ENCODE data around the gene ACACA.

The ACACA gene

DNA sequence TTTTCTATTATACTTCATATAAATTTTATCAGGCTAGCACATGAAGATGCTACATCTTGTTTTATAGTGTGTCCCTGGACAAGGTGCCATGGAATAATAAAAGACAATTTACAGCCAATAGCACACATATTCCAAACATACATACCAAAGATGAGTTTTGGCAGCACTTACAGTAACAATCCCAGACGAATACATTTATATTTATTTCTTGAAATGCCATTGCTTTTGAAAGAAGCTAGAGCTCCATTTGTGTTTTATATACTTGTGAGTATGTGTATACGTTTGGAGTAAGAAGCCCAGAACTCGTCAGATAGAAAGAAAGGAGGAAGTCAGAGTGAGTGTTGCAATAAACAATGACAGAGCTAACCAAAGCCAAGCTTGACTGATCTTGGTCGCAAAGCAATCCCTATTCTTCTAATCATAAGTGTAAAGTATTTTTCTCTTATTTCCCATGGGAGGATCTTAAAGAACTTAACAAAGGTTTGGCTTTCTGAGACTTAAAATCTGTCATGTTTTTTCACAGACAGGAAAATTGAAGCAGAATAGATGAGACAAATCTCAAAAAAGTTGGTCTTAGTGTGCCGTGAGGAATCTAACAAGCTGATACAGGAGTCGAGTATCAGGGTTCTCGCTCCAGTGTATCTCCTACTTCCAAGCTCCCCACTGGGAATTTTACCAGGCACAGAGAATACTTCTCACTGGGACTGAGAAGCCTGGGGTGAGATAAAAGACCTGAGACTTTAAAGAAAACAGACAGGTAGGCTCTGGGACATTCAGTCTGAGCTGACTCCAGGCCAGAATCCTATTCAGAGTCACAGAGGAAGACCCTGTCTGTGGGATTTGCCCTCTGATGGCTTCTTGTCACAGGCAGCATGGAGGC, 282.5 kb downstream of the ACACA start:
- DNase-seq, result no peak

DNA sequence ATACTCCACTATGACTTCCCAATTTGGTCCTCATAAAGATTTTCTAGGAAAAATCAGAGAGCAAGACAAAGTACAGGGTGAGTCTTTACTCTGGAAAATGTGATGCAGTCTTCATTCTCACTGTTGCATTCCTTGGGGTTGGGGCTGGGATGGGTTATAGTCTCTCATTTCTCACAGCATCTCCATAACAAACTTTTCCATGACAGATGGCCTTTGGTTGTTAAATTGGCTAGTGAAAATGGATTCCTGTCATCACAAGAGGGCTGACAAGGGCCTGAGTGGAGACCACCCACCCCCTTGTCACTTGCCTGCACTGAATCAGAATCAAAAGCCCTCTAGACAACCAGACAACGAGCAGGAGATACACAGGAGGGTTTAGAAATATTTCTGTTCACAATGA, 283.2 kb downstream of the ACACA start:
- DNase-seq, result no peak

DNA sequence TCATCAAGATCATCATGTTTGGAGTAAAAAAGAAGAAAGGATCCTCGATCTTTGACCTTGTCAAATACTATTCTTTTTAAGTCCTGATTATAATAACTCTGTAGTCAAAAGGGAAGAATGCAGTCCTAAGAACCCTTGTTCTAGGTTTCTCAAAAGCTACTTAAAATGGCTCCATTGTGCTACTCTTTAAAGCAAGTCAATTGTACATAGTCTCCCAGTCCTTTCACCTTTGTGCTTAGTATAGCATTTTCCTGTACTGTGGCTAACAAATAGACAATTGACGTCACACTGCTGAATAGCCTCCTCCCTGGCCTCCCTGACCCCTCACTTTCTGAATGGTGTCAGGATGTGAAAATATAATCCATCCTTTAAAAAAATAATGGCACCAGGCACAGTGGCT, 285.0 kb downstream of the ACACA start:
- no peak for DNase-seq

DNA sequence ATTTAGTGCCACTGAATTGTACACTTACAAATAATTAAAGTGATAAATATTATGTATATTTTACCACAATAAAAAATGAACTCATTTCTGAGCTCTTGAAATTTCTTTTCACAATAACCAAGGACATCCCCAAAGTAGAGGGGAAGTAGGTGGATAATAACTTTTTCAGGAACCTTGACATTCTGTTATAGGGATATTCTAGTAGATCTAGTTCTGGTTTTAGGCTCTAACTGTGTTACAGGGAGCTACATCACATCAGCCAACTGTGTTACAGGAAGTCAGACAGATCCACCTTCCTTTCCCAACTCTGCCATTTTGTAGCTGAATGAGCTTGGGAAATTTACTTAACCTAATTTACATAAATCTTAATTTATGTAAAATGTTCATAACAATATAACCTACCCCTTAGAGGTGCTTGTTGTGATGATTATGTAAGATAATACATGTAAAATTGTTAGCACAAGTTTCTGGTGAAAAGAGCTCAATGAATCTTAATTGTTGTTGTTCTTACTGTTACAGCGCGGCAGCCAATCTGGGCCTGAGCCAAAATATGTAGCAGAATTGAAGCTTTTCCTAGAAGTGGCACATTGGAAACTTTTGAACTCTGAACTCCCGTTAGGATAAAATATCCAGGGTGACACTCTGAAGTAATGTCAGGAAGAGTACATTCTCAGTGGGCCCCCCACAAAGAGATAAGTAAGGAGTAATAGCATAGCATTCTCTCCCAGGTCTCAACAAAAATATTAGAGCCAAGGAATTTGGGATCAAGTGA, 288.1 kb downstream of the ACACA start:
- no peak for DNase-seq

DNA sequence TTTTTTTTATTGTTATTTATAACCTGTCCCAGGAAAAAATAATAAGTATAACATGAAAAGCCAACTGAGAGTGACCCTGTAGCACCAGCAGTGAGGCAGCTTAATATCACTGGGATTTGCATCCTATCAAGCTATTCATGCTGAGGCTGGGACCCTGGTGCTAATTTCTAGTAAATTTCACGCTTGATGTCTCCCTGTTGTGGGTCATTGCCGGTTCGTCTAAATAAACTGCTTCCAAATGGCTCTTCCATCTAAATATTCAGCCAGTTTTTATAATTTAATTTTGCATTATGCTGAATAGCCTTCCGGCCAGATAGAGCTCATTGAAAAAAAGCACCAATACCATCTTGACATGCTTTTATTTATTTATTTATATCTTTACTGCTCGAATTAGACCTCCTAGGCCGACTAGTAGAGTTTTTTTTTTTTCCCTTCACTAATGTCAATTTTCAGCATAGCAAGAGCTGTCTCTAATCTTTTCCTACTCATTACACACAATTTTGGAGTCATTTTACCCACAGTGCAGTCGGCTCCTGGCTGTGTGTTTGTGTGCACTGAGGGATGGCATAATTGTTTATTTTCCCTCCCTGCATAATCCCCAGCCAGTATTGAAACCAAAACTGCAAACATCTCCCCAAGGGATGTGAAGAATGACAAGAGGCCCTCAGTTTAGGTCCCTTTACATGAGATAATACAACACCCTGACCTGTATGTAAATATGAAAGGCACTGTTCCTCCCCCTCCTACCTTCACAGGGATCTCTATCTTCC, 289.1 kb downstream of the ACACA start:
- DNase-seq, result peak; percentile 24

DNA sequence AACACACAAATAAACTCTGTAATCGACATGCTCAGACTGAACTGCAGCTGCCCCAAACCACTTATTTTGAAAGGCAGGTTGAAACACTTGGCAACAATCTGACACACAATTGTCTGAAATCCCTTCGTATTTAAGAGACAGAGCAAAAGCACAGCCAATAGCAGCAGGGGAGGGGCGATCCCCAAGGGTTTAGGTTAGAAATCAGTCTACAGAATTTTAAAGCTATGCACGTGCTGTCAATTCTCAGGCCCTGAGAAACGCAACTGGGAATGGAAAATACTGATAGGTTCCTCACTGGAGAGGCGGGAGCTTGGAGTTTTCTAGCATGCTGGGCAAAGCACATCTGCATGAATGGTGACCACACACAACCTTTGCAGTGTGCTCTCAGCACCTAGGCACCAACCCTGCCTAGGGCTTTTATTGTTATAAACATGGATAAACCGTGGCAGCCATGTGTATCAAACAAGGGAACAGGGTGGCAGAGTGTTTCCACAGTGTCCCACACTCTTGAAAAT, 289.9 kb downstream of the ACACA start:
- no peak for DNase-seq

DNA sequence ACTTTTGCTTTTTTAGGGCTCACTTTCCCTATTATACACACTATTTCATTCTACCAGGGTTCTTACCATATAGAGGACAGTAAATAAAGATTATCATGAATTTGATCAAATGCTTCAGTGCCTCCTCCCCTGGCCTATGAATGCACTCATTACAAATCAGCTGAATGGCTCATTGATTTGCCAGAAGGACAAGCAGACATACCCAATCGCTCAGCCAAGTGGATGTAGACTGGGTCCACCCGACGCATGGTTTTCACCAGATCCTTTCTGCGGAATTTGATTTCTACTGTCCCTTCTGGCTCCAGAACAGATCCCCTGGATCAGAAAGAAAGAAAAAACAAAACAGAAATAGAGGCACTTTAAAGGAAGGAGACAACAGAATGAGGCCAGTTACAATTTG, 295.3 kb downstream of the ACACA start:
- no peak for DNase-seq

DNA sequence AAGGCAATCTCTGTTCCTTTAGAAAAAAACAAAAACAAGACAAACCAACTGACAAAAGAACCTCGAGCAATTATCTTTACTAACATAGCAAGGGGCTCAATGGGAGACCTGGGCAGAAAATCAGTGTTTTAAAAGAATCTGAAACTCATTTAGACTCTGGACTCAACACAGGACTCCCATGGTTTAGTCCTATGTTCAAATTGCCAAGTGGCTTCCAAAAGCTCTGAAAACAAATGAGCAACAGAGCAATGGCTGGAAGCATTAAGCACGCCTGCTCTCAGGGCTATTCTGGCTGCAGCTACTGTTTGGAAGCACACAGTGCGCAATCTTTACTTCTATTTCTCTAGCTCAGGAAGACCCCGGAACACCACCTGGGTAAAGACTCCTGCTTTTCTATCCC, 295.9 kb downstream of the ACACA start:
- DNase-seq, result no peak

DNA sequence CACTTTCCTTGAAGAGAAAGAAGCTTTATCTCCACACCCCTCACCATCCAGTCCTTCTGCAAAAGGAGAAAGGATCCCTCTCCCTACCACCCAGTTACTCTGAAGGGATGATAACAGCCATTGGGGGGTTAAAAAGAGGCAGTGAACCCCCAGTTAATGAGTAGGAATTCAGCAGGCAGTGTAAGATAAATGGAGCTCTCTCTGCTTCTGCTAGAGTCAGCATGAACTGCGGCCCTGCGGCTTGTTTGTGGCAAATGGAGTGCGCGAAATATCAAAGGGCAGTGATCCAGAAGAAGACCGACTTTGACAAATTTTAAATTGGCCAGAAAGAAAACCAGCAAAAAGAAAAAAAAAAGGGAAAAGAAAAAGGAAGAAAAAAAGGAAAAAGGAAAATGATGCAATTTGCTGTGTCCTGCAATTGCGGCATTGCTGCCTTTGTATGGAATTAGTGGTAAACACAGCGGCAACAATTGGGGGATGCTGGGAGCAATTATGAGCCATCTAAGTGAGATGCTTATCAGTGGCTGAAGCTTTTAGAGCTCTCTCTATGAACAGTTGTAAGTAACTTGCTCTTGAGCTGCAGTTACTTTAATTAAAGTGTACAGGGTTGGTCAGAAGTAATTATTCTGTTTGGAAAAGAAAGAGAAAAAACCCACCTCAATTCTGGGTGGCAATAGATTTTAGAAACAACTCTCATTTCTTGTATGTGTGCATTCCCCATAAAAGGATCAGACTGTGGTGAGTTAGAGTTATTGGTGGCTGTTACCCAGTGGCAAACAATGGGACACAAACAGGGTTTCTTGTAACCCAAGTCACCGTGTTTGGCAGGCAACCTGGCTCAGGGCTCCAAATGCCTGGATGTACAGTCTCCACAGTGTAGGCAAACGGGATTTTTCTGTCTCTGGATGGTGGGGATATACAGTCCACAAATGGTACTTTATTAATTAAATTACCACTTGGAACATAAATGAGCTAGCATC, 296.6 kb downstream of the ACACA start:
- DNase-seq, result no peak

DNA sequence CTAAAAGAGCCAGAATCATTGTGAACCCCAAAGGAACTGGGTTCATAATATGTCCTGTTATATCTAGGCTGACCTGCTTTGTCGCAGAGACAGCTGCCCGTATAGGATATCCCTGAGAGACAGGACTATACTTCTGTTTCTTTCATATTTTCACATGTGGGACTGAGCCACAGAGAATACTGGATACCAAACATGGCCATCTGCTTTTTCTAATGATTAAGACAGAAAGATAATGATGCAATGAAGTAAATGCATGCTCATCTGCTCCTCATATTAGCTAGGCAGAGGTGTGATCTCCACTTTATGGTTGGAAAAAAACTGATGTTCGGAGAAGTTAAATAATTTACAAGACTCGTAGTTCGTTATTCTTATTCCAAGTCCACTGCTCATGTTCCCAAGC, 297.5 kb downstream of the ACACA start:
- DNase-seq, result no peak

DNA sequence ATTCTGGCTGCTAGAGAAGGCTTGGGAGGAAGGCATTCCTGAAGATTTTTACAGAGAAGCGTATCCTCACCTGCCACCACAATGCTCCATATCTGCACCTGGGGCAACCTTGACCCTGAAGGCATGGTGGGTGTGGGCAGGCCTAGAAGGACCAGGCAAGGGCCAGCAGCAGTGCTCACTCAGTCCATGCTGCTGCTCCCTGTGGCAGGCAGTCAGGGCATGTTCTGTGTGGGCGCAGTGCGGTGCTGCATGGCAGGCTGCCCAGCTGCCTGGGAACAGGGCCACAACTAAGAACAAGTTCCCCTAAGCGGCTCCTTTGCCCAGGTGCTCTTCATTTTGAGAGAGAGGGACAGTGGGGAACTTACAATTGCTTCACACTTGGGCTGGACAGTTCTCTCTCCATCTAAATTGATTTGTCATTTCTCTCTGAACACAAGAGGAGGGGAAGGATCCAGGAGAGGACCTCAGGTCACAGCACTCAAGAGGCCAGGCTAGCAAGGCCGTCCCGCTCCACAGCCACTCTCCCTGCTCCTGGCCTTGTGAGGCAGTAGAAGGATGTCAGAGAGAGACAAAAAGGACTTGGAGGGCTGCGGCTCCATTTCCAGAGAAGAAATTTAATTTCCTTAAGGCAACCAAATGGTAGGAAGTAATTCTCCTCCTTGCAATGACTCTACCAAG, 299.1 kb downstream of the ACACA start:
- DNase-seq, result no peak

DNA sequence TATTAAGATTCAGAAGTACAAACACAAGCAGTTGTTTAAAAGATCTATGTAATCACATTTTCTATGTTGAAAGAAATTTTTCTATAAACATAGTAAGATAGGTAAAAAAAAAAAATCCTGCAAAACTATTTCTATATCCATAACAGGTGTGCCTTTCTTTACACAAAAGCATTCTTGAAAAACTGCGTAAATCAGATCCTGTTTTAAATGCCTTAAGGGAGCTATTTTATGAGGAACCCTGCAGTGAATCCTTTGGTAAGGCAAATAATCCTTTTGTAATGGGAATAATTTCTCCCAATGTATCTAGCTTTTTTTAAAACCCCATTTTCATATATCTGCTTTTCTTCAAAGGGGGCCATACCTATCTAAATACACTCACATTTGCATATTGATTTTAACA, 300.6 kb downstream of the ACACA start:
- DNase-seq, result no peak

DNA sequence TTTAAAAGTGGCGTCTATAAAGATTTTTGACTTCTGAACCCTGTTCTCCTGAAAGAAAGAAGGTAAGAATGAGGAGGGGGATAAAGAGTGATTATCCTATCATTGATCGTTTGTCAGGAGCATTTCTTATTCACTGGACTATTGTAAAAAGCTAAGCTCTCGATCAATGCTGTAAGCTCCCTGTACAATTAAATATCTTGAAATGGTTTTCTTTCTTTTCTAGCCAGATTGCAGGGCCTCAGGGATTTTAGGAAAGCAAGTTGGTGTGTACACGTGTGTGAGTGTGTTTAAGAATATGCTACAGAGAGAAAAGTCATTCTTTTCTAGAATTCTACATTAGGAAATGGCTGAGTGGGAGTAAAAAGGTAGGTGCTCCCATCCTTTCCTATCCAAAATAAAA, 303.4 kb downstream of the ACACA start:
- no peak for DNase-seq

DNA sequence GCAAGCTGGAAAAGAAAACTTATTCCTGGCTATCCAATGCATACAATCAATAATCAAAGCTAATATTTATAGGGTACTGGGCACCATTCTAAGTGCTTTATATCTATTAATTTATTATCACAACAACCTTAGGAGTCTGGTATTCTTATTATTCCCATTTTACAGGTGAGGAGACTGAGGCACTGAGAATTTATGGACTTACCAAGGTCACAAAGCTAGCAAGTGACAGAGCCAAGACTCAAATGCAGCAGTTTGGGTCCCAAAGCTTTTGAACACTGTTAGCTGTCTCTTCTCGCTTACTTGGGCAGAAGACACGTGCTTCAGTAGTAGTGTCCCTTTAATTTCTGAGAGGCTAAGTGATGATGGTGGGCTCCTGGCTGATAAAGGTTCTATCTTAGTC, 305.3 kb downstream of the ACACA start:
- DNase-seq, result no peak

DNA sequence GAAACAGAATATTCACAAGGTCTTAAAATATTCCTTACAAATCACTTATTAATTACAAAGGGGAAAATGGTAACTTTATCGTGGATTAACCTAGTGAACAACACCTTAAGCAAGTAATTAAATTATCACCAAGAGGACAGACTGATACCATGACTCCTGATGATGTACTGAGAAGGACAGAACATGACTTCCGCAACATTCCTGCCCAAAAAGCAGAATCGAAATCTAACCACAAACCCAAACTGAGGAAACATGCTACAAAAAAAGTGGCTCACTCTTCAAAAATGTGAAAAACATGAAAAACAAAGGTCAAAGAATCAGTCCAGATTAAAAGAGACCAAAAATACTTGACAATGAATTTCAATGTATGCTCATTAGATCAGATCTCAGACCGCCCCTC, 306.4 kb downstream of the ACACA start:
- DNase-seq, result no peak

DNA sequence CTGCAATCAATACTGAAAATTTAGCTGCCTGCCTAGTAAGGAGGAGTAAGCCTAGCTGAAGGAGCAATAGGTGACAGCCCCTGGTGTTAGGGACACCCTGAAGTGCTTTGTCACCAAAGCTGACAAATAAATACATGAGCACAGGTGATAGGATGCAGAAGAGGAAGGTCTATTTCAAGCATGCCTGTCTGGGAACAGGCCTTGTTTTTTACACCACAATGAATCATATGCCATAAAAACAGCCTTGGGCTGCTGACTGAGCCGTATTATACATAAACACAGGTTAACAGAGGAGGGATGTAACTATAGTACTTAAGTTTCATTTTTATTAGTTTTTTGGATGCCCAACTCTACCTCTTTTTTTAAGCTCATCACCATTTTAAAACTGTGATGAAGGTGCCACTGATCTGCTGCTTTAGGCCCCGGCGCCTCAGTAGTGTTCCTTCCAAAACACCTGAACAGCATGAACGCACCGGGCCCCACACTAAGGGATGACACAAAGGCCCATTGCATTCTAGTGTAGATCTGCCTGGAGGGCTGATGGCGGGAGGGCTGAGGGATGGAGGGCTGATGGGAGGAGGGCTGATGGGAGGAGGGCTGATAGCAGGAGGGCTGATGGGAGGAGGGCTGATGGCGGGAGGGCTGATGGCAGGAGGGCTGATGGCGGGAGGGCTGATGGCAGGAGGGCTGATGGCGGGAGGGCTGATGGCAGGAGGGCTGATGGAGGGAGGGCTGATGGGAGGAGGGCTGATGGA, 307.5 kb downstream of the ACACA start:
- DNase-seq, result no peak

DNA sequence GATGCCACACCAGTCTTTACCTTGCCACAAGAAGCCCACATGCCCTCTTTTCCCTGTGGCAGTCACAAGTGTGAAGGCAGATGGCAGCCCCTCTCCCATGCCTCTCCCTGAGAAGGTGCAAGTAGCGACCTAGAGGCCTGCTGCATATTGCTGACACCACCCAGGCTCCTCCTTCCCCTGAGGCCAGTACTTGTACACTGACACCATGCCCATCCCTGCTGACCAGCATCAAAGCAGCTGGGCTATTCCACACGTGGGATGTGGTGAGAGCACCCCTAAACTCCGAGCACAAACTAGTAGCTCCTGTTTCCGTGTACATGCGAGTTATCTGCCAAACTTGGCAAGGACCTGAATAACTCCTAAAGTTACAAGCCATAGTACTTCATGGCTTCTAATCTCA, 308.5 kb downstream of the ACACA start:
- DNase-seq, result no peak

DNA sequence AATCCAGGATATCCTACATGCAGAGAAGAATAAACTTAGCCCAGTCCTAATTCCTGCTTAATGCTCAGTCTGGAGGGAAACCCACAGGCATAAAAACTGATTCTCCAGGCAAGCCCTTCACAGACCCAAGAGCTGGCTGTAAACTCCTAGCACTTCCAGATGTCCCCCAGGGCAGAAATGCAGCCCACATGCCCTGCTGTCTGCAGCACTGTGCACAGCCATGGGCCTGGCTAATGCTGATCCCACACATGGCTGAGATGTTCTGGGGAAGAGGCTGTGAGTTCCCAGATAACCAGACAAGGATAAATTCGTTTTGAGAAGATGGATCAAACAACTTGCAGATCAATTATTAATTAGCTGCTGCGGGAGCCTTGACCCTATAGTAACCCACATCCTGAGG, 309.5 kb downstream of the ACACA start:
- no peak for DNase-seq

DNA sequence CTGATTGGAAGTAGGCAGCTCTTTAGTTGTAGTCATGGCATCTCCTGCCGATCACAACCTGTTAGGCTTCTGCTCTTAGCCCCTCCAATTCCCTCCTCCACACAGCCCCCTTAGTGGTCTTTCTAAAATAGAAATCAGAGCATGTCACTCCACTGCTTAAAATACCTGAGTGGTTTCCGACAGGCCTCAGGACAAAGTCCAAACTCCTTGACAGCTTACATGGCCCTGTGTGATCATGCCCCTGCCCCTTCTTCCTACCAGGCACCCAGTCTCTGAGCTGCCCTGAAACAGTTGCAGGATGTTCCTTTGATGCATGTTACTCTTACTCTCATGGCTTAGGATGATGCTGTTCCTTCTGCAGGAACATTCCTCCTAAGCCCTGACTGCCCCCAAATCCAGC, 310.6 kb downstream of the ACACA start:
- no peak for DNase-seq

DNA sequence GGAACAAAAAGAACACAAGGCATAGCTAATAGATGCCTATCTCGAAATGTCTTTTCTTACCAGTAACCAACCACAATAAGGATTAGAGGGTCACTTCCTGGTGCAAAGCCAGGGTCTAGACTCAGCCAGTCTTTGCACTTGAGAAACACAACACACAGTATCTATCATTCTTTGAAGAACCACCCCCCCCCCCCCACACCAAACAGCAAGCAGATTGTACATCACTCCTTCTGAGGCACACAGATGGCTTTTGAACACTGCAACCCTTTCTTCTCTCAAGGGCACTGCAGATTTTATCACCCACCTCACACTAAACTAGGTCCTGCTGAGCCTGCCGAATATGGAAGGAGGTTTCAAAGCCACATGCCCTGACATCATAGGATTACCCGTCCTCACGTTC, 312.2 kb downstream of the ACACA start:
- no peak for DNase-seq

DNA sequence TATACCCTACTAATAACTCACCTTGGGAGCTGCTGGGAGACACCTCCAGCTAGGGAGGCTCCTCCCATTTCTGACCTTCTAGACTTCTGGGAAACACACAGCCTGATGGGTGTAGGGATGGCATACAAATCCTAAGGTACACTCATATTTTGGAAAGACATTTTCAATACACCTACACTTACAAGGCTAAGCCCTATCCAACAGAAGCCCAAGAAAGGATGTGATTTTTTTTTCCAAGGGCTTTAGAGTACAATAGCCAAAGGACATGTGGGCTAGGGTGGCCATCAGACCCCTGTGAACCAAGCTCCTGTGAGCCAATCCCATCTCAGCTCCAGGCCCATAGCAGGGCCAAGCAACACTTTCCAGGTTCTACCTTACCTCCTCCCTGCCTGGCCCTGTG, 313.9 kb downstream of the ACACA start:
- DNase-seq, result no peak
